AG10803 (cell line): ENCODE data around the gene MON1A.
"Not testable (repeated sequence)": the region's sequence is repeated elsewhere in the genome, so short reads cannot be mapped to it uniquely, and the experiment has no call there.

Source experiments
- DNase-seq: peaks from one replicate; pipeline ENCODE4 v3.0.0; 2010; ENCODE audit warnings: low read depth
- H3K4me3 ChIP-seq: 2 replicates; pipeline ENCODE4 v1.5.1; 2011; ENCODE audit warnings: mild to moderate bottlenecking, low read length, control low read depth
- TF ChIP-seq, protein P1 (sequence below): conservative IDR thresholded peaks from 2 replicates; pipeline ENCODE4 v1.5.1; 2011; ENCODE audit warnings: mild to moderate bottlenecking, low read length, control low read depth, inconsistent platforms

The MON1A gene

DNA sequence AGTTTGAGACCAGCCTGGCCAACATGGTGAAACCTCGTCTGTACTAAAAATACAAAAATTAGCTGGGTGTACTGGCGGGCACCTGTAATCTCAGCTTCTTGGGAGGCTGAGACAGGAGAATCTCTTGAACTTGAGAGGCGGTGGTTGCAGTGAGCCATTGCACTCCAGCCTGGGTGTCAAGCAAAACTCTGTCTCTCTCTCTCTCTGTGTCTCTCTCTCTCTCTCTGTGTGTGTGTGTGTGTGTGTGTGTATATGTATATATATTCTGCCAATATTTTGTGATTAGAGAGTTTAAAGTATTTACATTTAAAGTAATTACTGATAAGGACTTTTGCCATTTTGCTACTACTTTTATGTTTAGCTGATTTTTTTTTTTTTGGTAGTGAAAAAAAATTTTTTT, 26.0 kb upstream of the MON1A start:
- DNase-seq: no peak
- no peak overlapping the region for H3K4me3 ChIP-seq
- TF ChIP-seq, protein P1, sequence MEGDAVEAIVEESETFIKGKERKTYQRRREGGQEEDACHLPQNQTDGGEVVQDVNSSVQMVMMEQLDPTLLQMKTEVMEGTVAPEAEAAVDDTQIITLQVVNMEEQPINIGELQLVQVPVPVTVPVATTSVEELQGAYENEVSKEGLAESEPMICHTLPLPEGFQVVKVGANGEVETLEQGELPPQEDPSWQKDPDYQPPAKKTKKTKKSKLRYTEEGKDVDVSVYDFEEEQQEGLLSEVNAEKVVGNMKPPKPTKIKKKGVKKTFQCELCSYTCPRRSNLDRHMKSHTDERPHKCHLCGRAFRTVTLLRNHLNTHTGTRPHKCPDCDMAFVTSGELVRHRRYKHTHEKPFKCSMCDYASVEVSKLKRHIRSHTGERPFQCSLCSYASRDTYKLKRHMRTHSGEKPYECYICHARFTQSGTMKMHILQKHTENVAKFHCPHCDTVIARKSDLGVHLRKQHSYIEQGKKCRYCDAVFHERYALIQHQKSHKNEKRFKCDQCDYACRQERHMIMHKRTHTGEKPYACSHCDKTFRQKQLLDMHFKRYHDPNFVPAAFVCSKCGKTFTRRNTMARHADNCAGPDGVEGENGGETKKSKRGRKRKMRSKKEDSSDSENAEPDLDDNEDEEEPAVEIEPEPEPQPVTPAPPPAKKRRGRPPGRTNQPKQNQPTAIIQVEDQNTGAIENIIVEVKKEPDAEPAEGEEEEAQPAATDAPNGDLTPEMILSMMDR: no peak

GRCh38 chr3:49952924-49953323, 23.3 kb upstream of the MON1A start:
- TF ChIP-seq, protein P1: no peak
- no peak for DNase-seq
- H3K4me3 ChIP-seq: no peak overlapping the region

GRCh38 chr3:49942651-49943050, 13.0 kb upstream of the MON1A start:
- H3K4me3 ChIP-seq: no peak overlapping the region
- DNase-seq: no peak
- TF ChIP-seq, protein P1: no peak

- TF ChIP-seq, protein P1: no peak
- no peak for DNase-seq
- peak overlapping the region; percentile 93 for H3K4me3 ChIP-seq
Measured at GRCh38 chr3:49940667-49941249, 11.1 kb upstream of the MON1A start.

GRCh38 chr3:49939858-49940666, 10.5 kb upstream of the MON1A start, which contains the start of gene RBM6:
TSS of gene RBM6 (plus strand) at chr3:49940150. CDS start at chr3:49962642, 22,492 bp downstream.
- DNase-seq: peak; percentile 98
- TF ChIP-seq, protein P1: no peak
- H3K4me3 ChIP-seq: peak within 1 kb of the TSS; percentile 93

DNA sequence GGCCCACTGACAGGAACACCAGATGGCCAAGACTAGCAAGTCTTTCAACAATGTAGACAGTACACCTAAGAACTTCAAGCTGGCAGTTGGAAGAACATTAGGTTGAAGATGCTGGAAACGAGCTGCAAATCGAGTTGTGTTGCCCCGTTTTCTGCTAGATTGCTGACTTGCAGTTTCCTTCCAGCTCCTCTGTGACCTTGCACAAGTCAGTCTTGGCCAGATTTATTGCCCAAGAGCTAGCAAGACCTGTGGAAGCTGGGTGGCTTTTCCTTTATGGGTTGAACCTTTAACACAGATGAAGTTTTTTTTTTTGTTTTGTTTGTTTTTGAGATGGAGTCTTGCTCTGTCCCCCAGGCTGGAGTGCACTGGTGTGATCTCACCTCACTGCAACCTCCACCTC, 7.5 kb upstream of the MON1A start:
- DNase-seq: no peak
- TF ChIP-seq, protein P1: no peak
- no peak overlapping the region for H3K4me3 ChIP-seq

GRCh38 chr3:49932281-49932680, 2.7 kb upstream of the MON1A start:
- not testable (repeated sequence) for DNase-seq, H3K4me3 ChIP-seq
